K562 (cell line): Measurements from ENCODE around the gene GRIP1. TPM values are rescaled to one million over a fixed set of nuclear protein-coding genes. Genes with fewer than 3 reads are reported as not detected.

Source experiments
- AFF1 ChIP-seq, 2 experiments: fragments of 450-650 bp; IDR thresholded peaks; 2 replicates each; pipeline ENCODE4 v1.6.1; 2018; ENCODE audit warnings: mild to moderate bottlenecking in 2 of 2, low read depth in 1 of 2; ENCODE audit not compliant: partially characterized antibody in 2 of 2
- CTCF ChIP-seq, 3 experiments: IDR thresholded peaks in 2 of 3; conservative IDR thresholded peaks in 1 of 3; 2 replicates each; pipeline ENCODE4 v1.5.1; 2011 to 2012; ENCODE audit warnings: low read length in 3 of 3, mild to moderate bottlenecking in 3 of 3, control low read depth in 2 of 3, improper control_type of control experiment in 1 of 3, inconsistent platforms in 1 of 3, low read depth in 1 of 3, mixed read lengths in 1 of 3, moderate library complexity in 1 of 3; ENCODE audit not compliant: insufficient read depth in 2 of 3
- ETV6 ChIP-seq, 3 experiments: fragments of 150-350 bp in 1 of 3; sonication (generic) in 1 of 3; formaldehyde crosslinking in 1 of 3; IDR thresholded peaks; 2 replicates each; pipeline versions ENCODE4 v1.6.1 to v1.8.0; 2014 to 2022; ENCODE audit warnings: borderline replicate concordance in 2 of 3, low read depth in 2 of 3, antibody characterized with exemption in 1 of 3, low read length in 1 of 3, mild to moderate bottlenecking in 1 of 3, missing genetic modification reagents in 1 of 3
- EZH2 ChIP-seq: IDR thresholded peaks from 2 replicates; pipeline ENCODE4 v1.6.1; 2012; ENCODE audit warnings: low read depth, mild to moderate bottlenecking, inconsistent platforms, low read length, borderline replicate concordance
- MBD2 ChIP-seq: sonication (generic); IDR thresholded peaks from 2 replicates; pipeline ENCODE4 v1.6.1; 2016; ENCODE audit warnings: low read depth, borderline replicate concordance
- PCBP2 ChIP-seq: fragments of 200-400 bp; formaldehyde crosslinking; IDR thresholded peaks from 2 replicates; pipeline ENCODE4 v1.6.1; 2018; ENCODE audit warnings: low read length, low read depth, mild to moderate bottlenecking, moderate library complexity; ENCODE audit not compliant: poor library complexity, severe bottlenecking
- RBFOX2 ChIP-seq: fragments of 200-400 bp; formaldehyde crosslinking; IDR thresholded peaks from 2 replicates; pipeline ENCODE4 v1.6.1; 2017; ENCODE audit warnings: low read depth, mild to moderate bottlenecking, low read length, moderate library complexity
- SAP30 ChIP-seq: fragments of 200-600 bp; sonication (generic); IDR thresholded peaks from 2 replicates; pipeline ENCODE4 v1.6.1; 2012; ENCODE audit warnings: borderline replicate concordance, low read depth, mild to moderate bottlenecking, moderate library complexity, low read length, control low read depth, inconsistent platforms; ENCODE audit not compliant: insufficient read depth, poor library complexity, severe bottlenecking
- SMARCA5 ChIP-seq: fragments of 450-650 bp; IDR thresholded peaks from 2 replicates; pipeline ENCODE4 v1.6.1; 2016
- SMC3 ChIP-seq: conservative IDR thresholded peaks from 2 replicates; pipeline ENCODE4 v1.6.1; 2011; ENCODE audit warnings: low read depth, low read length, improper control_type of control experiment; ENCODE audit not compliant: insufficient read depth
- TOE1 ChIP-seq, 2 experiments: fragments of 450-650 bp in 1 of 2; sonication (generic) in 1 of 2; formaldehyde crosslinking in 1 of 2; IDR thresholded peaks; 2 replicates each; pipeline versions ENCODE4 v1.7.1 to v1.8.0; 2016 to 2022; ENCODE audit warnings: borderline replicate concordance in 2 of 2, mild to moderate bottlenecking in 2 of 2, antibody characterized with exemption in 1 of 2, inconsistent platforms in 1 of 2, low read depth in 1 of 2, missing genetic modification reagents in 1 of 2, moderate library complexity in 1 of 2
- XRCC5 ChIP-seq: fragments of 200-400 bp; formaldehyde crosslinking; IDR thresholded peaks from 2 replicates; pipeline ENCODE4 v1.6.1; 2017; ENCODE audit warnings: low read depth, mild to moderate bottlenecking, low read length
- ZNF592 ChIP-seq: fragments of 450-650 bp; IDR thresholded peaks from 2 replicates; pipeline ENCODE4 v1.6.1; 2017; ENCODE audit warnings: antibody characterized with exemption, mild to moderate bottlenecking
- polyA plus RNA-seq, 8 experiments: library from polyadenylated mRNA; depleted of rRNA in 4 of 8; stranded (reverse) in 5 of 8; unstranded in 3 of 8; fragments of >200 nt; fragmentation: Nextera tagmentation in 2 of 8; fragmentation: Illumina TruSeq in 1 of 8; extraction: Ambion mirVana in 2 of 8; extraction: Trizol in 1 of 8; gene quantifications; 2 replicates each; pipeline versions ENCODE4 v1.2.1 to v1.2.3, GENCODE V29; 2011 to 2014; ENCODE audit warnings: inconsistent platforms in 1 of 8, missing spikeins in 1 of 8
- total RNA-seq, 7 experiments: library from RNA; depleted of rRNA in 6 of 7; stranded (reverse); fragments of >200 nt in 6 of 7; fragmentation: Illumina TruSeq in 2 of 7; extraction: Trizol in 2 of 7; gene quantifications; 2 replicates each; pipeline versions ENCODE4 v1.2.1 to v1.2.3, GENCODE V29; 2011 to 2021; ENCODE audit warnings: low replicate concordance in 1 of 7

GRIP1 gene
- total and polyA plus RNA-seq, 9 of the 15 experiments (the other 6 are each of a cell fraction or from before 2014, with no cell fraction given), result 0.28 to 1.2 (median 0.45) TPM

GRCh38 chr12:66301944-66302826 lies 376.7 kb downstream of the GRIP1 start, which contains the start of gene HELB (continued):
- TF ChIP-seq SMC3 (no peak), EZH2 (no peak), XRCC5 (0 out of 2 replicates have a peak, but pooled peaks have one; percentile 62), AFF1 (IDR thresholded peaks at IDR 0.05; ENCODE audit: low read depth in 1 of 2, partially characterized antibody in 2 of 2) (peak in 1 of 2 experiments; percentile 36), ZNF592 (no peak), SMARCA5 (no peak), ETV6 (IDR thresholded peaks at IDR 0.05; ENCODE audit: borderline replicate concordance in 1 of 2, low read depth in 2 of 2, low read length in 1 of 2) (no peak), ETV6 (CRISPR knock-in tag; IDR thresholded peaks at IDR 0.05; ENCODE audit: borderline replicate concordance) (no peak), SAP30 (peak; percentile 53), MBD2 (peak; percentile 24; the same call in 1 of the 2 replicates), RBFOX2 (peak; percentile 85), PCBP2 (no peak), CTCF (IDR thresholded peaks at IDR 0.05 in 2 of 3, conservative IDR thresholded peaks at IDR 0.05 in 1 of 3; ENCODE audit: insufficient read depth in 2 of 3, low read depth in 1 of 3, low read length in 3 of 3) (no peak), TOE1 (IDR thresholded peaks at IDR 0.05; ENCODE audit: borderline replicate concordance) (peak; percentile 49; the same call in 1 of the 2 replicates), TOE1 (CRISPR knock-in tag; IDR thresholded peaks at IDR 0.05; ENCODE audit: borderline replicate concordance, low read depth) (no peak)
